Activated T-helper 1 cell treated with anti-CD3 and anti-CD28 coated beads, Interleukin-2, amount 50 U/mL, for 16 hours (primary cell): ENCODE data around the gene KIAA0825.

ENCODE experiments used
- DNase-seq, 2 donors: peaks; one replicate each; pipeline ENCODE4 v3.0.0-alpha.2; 2020; ENCODE audit warnings: low read depth in 1 of 2, low spot score in 1 of 2

KIAA0825 gene

GRCh38 chr5:94442076-94442475 lies 176.3 kb downstream of the KIAA0825 start:
- no peak for DNase-seq

GRCh38 chr5:94440015-94440414 lies 178.4 kb downstream of the KIAA0825 start:
- no peak for DNase-seq

- no peak for DNase-seq
These were observed 184.8 kb downstream of the KIAA0825 start for GRCh38 chr5:94433397-94434163.

GRCh38 chr5:94432499-94432898 lies 185.9 kb downstream of the KIAA0825 start:
- no peak for DNase-seq

- DNase-seq: no peak
These were observed 186.7 kb downstream of the KIAA0825 start for GRCh38 chr5:94431696-94432095.

GRCh38 chr5:94429566-94429965 lies 188.8 kb downstream of the KIAA0825 start:
- no peak for DNase-seq

GRCh38 chr5:94425396-94425795 lies 193.0 kb downstream of the KIAA0825 start:
- DNase-seq: no peak

GRCh38 chr5:94423411-94423810 lies 195.0 kb downstream of the KIAA0825 start:
- no peak for DNase-seq

GRCh38 chr5:94422812-94423211 lies 195.6 kb downstream of the KIAA0825 start:
- DNase-seq: no peak

- DNase-seq: no peak
These were observed 197.5 kb downstream of the KIAA0825 start for GRCh38 chr5:94420885-94421284.

GRCh38 chr5:94415798-94416197 lies 202.6 kb downstream of the KIAA0825 start:
- no peak for DNase-seq

GRCh38 chr5:94409440-94409839 lies 209.0 kb downstream of the KIAA0825 start:
- DNase-seq: no peak

GRCh38 chr5:94407023-94407422 lies 211.4 kb downstream of the KIAA0825 start:
- DNase-seq: no peak

- DNase-seq: no peak
These were observed 214.9 kb downstream of the KIAA0825 start for GRCh38 chr5:94403483-94403882.

GRCh38 chr5:94402096-94402495 lies 216.3 kb downstream of the KIAA0825 start:
- no peak for DNase-seq

- no peak for DNase-seq
These were observed 220.9 kb downstream of the KIAA0825 start for GRCh38 chr5:94397508-94397907.

GRCh38 chr5:94396687-94397086 lies 221.7 kb downstream of the KIAA0825 start:
- no peak for DNase-seq

- DNase-seq: no peak
These were observed 222.9 kb downstream of the KIAA0825 start for GRCh38 chr5:94395468-94395867.

GRCh38 chr5:94391996-94392395 lies 226.4 kb downstream of the KIAA0825 start:
- no peak for DNase-seq

GRCh38 chr5:94389515-94389899 lies 228.9 kb downstream of the KIAA0825 start:
- DNase-seq: no peak

- DNase-seq: no peak
These were observed 229.5 kb downstream of the KIAA0825 start for GRCh38 chr5:94388773-94389514.

- no peak for DNase-seq
These were observed 232.6 kb downstream of the KIAA0825 start for GRCh38 chr5:94385767-94386166.

GRCh38 chr5:94378062-94378461 lies 240.3 kb downstream of the KIAA0825 start:
- no peak for DNase-seq
